ENCODE measurements around the gene GBX2.

- TF ChIP-seq POLR2A (IDR thresholded peaks at IDR 0.05; ENCODE audit: low read depth, low read length) (no peak), POLR2AphosphoS5 (IDR thresholded peaks at IDR 0.05; ENCODE audit: low read depth, low read length) (no peak)
Measured at GRCh38 chr2:236117861-236118269, 50.3 kb downstream of the GBX2 start.

Data from GM12892 (cell line).